NCI-H1092 treated with DMSO at 0.1 percent for 48 hours (cell line): Measurements from ENCODE around the gene KLF2.

ENCODE experiments used
- DNase-seq: peaks from one replicate; lab custom pipeline; 2025; lab: John Stamatoyannopoulos, UW

The KLF2 gene

DNA sequence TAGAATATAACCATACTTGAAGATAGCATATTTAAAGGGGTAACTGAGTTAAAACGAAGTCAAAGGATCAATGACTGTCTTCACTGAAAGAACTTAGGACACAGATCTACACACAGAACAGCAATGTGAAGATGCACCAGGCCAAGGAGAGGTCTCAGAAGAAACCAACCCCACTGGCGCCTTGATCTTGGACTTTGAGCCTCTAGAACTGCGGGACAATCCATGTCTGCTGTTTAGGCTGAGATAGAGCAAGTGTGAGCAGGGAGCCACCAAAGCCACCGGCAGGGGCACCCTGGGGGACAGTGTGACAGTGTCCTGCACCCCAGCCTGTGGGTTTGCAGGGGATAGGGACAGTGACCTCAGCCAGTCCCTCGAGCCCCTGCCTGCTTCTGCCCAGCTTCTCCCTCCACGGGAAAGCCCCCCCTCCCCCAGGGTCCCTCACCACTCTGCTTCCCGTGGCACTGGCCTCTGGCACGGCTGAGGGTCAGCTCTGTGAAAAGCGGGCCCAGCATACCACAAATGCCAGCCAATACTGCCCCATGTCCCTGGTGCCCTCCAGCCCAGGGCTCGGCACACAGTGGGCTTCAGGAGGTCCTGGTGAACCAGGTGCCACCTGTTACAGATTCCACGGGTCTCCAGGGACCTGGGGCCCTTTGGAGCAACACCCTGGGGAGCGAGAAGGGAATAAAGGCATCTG lies 40.8 kb downstream of the KLF2 start:
- DNase-seq: no peak

DNA sequence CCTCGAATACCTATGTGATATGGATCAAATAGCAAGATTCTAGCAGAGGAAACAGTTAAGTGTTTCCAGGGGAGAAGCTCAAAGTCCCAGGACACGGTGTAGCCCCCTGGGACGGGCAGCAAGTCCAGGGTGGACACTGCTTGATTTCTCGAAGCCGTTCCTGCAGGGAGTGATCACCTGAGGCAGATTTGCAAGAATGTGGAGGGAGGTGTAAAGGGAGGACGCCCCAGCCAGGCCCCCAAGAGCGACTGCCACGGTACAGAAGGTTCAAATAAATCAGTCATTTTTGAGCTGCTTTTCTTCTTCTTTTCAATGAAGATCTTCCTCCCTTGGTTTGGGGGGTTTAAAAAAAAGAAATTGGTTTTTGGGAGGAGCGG lies 41.4 kb downstream of the KLF2 start:
- DNase-seq: no peak

DNA sequence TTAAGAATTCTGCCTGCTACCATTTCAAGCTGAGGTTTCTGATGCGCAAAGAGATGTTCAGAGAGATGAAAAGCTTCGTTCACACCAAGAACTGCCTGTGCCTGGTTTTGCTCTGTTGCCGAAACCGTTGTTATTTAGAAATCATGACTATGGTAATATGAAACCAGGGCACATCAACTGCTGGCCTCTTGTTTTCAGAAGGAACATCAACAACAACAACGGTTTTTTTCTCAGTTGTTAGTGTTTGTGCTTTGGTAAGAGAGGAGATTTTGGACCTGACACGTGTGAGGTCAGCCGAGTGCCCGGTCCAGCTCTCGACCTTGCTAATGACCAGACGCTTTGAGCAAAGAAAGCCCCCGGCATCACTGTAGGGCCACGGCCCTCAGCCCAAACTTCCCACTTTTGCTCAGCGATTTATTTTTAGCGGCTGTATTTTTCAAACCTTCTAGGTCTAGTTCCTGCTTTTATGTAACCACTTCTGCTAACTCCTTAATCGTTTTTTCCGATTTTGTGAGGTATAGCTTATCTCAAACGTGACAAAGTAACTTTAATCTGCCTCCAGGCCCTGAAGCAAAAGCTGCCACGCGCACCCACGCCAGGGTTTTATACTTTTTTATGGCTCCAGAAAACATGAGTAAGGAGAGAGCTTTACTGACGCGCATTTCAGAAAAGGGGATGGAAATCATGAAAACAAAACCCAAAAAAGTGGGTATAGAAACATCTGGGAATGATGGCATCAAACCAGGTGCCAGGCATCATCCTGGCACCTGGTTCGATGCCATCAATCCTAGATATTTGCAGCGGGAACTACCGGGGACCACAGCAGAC lies 42.0 kb downstream of the KLF2 start:
- no peak for DNase-seq

DNA sequence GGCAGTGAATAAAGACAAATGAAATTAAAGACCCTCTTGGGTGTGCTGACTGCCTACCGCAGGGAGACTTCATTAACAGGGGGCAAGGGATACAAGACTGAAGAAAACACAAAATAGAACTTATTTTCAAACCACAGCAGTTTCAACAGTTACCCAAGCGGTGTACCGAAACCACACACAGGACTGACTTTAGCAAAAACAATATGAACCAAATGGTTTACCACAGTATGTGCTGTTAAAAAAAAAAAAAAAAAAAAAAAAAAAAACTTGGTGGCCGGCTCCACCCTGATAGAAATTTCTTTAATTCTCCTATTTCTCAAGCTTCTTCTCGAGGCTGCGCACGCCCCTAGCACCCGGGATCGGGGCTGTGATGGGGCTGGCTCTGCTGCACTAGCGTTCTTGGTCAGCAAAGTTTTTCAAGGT lies 42.6 kb downstream of the KLF2 start:
- no peak for DNase-seq

DNA sequence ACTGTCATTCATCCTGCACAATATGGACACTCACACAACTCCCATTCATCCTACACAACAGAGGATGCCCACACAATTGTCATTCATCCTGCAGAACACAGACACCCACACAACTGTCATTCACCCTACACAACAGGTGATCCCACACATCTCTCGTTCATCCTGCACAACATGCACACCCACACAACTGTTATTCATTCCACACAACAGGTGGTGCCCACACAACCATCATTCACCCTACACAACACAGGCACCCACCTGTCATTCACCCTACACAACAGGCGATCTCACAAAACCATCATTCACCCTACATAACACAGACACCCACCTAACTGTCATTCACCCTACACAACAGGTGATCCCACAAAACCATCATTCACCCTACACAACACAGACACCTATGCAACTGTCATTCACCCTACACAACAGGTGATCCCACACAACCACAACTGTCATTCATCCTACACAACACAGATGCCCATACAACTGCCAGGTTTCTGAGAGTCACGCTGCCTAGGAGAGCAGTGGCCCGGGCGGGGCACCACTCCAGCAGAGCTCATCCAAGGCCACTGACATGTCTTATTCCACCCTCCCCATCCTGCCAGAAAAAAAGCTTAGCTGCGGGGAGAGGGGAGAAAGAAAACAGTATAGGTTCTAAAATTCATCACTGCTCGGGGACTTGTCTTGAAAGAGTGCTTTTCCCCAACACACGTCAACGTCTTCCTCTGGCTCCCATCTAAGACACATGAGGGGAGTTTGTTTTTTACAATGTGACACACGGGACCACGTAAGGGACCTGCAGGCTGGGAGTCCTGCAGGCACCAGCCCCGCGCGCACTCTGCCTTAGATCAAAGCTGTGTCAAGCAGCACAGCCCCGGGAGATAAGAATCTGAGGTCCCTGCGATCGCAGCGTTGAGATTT lies 44.0 kb downstream of the KLF2 start:
- no peak for DNase-seq

DNA sequence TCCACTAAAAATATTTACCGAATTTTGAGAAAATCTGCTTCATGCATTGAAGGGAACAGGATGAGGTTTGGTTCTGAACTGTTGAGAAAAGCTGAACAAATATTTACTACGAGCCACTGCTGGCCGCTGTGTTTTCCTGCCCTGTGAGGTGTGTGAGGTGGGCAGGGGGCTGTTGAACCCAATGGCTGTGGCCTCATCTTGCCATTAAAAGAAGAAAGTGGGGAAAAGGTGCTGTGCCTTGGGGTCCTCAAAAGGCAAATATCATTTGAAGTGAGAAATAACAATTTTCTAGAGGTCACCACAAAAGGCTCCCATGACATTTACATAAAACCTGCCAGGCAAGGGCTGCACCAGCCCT lies 44.7 kb downstream of the KLF2 start:
- no peak for DNase-seq

DNA sequence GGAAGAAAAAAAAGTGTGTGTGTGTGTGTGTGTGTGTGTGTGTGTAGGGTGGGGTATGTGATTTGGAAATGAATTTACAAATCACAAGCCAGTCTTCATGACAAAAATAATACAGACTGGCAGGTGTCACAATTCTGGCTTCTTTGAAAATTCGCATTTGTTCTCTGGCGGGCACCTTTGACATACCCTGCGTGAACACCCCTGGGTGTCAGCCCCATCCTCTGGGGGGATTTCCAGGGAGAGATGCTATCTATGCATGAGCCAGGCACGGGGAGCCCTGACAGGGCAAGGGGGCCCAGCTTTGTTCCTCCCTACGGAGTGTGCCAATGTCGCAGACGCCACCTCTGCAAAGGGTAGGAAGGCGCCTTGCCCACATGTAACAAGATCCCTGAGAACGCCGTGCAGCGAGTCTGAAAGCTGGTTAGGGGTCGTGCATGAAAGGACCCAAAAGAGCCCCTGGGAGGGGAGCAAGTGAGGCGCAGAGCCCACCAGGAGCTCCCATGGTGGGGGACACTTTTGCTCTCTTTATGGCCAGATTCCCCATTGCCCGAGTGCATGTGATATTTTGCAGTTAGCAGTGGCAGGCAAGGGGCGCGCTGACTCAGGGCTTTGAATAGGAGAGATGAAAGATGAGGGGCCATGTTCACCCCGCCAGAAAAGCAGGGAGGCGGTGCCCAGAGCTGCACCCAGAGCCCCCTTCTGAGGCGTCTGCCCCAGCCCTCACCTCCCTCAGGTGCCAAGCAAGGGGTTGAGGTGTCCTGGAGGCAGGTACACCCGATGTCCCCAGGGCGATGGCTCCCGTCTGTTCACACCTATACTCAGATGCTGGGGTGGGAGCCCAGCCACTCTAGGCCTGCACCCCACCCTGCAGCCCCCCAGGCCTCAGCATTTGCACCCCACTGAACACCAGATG lies 45.3 kb downstream of the KLF2 start:
- DNase-seq: no peak

DNA sequence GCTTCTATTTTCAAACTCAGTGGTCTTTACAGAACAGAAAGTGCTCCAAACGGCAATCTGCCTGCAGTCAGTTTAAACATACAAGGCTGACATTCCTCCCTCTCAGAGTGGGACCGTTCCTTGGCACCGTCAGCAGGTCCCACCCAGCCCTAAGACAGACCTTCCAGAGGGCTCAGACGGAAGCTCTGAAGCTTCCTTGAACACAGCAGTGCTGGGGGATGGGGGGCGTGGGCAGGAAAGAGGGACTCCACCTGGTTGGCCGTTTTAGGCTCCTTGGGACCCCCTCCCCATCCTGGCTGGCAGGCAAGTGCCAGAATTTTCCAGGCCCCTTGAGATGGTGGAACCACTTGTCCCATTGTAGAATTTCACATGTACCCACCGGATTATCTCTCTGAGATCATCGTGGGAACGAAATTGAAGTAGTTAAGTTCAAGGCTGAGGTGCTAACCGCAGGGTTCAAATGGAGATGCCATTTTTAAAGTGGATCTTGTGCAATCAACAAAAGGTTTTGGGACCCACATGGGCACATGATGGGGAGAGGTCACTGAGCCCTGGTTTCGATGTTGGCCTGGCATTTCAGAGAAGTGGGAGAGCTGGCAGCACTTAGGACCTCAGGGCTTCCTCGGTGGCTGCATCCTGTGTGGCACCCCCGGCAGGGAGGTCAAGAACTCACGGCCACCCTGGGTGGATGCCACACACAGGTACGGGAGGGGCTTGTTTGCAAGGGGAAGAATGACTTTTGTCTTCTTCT lies 46.2 kb downstream of the KLF2 start:
- DNase-seq: no peak

DNA sequence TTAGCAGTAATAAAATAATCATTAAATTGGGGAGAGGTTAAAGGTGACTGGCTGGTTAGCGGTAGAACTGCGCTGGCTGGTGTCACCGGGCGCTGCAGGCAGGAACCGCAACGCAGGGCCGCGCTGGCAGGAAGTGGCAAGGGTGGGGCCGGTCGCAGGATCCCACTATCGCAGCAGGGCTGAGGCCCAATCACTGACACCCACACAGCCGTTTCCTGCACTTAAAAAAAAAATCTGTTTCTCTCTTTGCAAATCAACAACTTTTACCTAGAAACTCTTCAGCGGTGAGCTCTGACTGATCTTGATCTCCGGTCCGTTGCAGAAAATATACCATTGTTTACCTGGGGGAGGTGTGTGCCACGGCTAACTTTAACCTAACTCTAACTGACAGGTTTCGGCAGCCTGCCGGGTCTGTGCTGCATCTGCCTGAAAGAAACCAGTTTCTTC lies 46.9 kb downstream of the KLF2 start:
- no peak for DNase-seq

DNA sequence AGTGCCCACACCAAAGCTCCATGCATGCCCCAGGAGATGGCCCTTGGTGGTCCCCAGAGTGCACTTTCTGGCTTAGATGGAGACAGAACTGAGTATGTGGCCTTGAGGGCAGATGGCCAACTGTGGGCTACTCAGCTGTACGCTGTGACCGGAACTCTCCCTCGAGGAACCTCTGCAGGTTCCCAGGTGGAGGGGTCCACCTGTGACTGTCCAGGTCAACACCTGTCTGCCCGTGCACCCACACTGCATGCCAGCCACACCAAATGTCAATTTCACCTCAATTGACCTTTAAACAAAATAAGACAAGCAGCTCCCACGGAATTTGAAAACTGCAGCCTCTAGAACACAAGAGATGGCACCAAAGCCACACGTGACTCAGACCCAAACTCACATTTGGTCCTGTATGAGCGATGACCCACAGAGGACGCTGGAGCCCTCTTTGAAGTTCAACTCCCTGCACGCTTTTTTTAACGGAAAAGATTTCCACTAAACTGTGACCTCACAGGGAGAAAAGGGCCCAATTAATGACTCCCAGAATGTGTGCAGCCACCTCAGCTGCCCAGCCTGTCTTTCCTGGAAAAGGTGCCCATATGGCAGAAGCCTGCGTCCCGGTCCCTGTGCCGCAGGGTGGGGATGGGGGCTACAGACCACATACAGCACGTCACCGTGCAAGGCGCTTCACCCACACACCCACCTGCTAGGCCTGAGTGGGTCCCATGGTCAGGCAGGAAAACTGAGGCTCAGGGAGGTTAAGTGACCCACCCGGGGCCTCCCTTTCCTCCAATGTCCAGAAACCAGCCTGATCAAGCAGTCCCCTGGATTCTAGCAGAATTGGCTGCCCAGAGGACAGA lies 47.7 kb downstream of the KLF2 start:
- no peak for DNase-seq

DNA sequence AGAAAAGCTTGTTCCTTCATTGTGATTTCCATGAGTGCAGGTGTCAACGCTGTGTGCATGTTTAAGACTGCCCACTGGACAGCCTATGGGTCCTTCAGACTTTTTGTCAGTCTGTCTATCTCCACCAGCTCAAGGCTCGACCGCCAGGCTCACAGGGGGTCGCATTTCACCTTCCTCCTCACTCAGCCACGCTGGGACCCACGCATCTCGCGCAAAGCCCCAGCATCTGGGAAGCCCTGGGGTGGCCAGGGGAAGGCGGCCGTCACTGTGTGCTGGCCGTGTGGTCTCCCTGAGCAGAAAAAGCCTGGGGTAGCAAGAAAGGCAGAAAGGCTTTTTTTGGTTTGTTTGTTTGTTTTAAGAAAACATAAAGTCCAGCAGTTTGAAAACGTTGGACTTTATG lies 48.5 kb downstream of the KLF2 start:
- no peak for DNase-seq

DNA sequence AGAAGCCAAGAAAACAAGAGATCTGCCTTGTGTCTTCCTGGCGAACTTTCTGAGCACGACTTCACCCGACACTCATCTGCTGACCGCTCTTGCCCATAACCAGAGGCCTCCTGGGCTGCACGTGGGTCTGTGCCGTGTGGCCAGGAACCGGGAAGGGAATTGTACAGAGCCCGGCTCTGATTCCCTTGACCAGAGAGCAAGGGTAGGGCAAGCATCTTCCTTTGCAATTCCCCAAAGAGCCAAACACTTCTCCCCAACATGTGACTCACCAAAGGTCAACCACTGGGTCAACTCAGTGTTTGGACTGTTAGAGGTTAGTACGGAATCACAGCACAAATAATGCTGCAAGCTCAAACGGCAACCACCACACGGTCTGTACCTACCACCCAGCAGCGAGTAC lies 48.9 kb downstream of the KLF2 start:
- no peak for DNase-seq

DNA sequence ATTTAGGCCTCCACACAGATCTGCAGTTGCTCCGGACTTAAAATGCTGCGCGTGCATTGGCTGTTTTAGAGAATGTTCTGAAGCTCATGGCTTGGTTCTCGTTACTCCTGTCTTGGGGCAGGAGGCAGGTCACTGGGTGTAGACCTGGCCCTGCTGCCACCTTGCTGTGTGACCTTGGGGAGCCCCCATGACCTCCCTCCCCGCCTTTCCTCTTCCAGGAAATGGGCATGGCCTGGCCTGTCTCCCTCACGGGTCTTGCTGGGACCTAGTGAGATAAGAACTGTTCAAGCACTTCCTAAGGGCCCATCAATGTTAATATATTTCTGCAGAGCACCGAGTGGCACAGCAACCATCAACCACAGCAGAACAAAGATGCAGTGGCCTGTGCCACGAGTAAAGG lies 49.4 kb downstream of the KLF2 start:
- DNase-seq: no peak

DNA sequence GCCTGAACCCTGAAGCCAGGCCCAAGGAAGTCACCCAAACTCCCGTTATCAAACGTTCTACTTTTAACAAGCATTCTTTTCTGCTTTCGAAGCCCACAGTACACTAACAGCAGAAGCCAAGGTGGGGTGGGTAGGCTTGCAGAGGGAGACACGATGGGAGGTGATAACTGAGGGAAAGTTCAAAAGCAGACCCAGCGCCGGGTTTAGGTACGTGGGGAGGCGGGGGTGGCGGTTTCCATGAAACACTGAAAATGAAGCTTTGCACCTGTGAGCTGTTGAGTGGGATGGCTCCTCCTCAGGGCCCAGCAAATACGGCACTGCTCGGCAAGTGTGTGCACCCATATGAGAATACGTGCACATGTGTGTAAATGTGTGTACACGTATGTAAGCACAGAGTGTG lies 49.8 kb downstream of the KLF2 start:
- DNase-seq: no peak

DNA sequence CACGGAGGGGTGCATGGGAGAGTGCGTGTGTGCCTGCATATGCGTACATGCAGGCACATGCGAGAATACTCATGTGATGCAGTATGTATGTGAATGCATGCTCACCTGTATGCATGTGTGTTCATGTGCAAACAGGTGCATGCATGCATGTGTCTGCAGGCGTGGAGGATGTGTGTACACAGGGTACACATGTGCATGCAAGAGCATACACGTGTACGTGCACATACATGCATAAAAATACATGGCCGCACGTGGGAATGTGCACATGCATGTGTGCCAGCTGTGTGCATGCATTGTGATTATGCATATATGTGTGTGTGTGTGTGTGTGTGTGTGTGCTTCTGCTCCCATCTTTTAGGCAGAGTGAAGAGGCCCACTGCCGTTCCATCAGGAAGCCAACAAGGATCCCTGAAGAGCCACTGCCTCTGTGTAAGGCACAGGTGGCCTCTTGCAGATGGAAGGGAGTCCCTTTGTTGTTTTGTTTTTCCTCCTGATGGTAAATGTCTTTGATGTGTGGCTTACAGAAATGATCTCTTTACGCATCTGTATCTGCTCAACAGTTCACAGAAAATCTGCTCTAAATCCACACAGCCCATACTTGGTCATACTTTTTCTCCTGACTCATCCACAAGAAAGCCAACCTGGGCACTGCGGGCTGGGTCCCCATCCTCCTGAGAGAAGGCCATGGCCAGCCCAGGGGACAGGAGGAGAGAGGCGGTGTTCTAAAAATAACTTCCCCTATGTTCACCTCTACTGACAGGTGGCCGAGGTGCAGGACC lies 50.7 kb downstream of the KLF2 start:
- DNase-seq: no peak

DNA sequence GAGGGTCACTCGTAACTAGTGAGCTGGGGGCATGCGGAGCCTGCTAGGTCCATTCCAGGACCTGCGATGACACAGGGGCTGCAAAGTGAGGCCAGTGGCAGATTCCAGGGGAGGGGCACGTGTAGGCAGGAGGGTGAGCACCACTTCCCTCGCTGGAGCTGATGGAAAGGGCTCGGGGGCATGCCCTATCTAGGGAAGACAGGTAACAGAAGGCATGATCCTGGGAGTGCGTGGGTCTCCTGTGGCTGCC lies 51.2 kb downstream of the KLF2 start:
- DNase-seq: no peak

DNA sequence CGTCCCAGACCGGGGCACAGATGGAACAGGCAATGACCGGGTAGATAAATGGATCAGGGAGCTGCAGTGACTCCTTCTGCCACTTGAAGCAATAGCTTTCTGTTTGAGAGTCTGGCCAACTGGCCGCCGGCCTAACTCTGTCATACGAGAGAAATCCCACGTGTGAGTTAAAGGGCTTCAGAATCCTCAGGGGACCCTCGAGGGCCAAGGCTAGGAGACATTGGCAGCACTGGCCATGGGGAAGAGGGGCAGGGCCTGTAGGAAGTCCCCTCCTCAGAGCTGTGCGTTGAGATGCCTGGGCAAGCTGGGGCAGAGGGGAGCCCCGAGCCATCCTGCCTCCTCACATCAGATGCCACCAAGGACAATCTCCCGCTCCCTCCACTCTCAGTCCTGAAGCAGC lies 51.6 kb downstream of the KLF2 start:
- no peak for DNase-seq

DNA sequence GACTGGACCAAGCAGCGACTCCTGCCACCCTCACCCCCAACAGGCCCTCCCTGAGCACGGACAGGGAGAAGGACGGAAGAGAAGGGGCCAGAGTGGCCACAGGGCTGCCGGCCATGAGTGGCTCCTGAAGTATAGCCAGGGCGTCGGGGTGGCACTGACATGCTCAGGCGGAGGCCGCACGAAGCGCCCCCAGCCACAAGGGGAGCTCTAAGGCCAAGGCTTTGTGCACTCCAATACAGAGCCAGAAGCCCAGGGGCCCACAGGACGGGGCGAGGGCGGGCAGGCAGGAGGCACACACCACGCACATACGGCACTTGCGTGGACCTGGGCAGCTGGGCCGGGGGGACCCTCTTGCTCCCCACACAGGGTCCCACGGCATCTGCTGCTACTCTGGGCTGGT lies 52.0 kb downstream of the KLF2 start:
- no peak for DNase-seq

DNA sequence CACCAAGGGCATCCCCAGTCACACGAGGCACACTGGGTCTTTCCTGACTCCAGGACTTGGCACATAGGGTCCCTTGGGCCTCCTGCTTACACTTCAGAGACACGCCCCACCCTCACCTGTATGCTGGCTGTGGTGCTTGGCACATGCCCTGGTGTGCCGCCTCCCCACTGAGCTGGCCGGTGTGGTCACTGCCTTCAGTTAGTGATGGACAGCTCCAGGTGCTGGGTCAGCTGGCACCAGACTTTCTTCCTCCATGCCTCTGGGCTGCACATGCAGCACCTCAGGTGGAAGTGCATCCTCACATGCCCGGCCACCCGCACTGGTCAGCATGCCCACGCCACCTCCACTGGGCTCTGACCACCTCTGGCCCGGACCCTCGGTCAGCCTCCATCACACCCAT lies 52.9 kb downstream of the KLF2 start:
- DNase-seq: no peak
